Measurements from ENCODE around the gene KCNH5.
"Not testable (repeated sequence)": the region's sequence is repeated elsewhere in the genome, so short reads cannot be mapped to it uniquely, and the experiment has no call there.

KCNH5 gene

DNA sequence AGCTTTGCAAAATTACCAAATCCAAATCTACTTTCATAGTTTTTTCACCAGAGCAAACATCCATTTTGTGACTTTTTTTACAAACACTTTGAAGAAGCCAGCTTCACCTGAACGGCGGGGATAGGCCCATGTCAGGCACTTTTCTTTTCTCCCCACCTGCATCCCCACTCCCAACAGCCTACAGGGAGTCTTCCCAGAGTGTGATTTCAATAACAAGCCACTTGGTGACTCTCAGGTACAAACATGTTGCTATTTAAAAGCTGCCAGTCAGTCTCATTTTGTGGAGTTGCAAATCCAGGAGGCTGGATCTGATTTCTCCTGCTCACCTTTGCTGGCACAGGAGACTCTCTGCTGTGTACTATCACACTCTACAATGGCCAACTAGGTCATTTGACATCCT, 285.5 kb downstream of the KCNH5 start:
- no peak for DNase-seq (ENCODE audit: extremely low read depth in 1 of 2, low read depth in 1 of 2)

DNA sequence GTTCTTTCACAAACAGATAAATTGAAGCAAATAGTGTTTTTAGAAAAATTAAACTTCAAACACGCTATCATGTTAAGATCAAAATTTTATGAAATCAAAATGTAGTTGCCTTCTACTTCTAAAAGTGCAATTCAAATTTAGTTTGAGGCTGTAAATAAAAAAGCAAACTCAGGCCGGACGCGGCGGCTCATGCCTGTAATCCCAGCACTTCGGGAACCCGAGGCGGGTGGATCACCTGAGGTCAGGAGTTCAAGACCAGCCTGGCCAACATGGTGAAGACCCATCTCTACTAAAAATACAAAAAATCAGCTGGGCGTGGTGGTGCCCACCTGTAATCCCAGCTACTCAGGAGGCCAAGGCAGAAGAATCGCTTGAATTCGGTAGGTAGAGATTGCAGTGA, 298.4 kb downstream of the KCNH5 start:
- DNase-seq (ENCODE audit: extremely low read depth in 1 of 2, low read depth in 1 of 2): not testable (repeated sequence)

DNA sequence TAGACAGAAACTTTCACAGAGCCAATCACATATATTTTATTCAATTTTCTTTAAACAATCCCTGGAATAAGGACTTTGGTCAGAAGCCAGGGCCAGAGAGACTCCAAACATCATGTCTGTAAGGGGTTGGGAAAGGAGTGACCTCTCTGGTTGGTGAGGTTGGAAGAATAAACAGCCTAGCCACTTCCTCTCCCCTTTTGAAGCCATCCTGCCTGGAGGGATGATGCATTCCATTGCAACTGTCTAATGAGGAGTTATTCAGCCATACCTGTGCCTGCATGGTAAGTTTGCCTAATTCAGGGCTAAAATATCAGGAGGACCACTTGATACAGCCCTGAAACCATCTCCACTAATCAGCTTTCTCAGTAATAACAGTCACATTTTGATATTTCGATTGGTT, 299.8 kb downstream of the KCNH5 start:
- DNase-seq (ENCODE audit: extremely low read depth in 1 of 2, low read depth in 1 of 2): no peak

DNA sequence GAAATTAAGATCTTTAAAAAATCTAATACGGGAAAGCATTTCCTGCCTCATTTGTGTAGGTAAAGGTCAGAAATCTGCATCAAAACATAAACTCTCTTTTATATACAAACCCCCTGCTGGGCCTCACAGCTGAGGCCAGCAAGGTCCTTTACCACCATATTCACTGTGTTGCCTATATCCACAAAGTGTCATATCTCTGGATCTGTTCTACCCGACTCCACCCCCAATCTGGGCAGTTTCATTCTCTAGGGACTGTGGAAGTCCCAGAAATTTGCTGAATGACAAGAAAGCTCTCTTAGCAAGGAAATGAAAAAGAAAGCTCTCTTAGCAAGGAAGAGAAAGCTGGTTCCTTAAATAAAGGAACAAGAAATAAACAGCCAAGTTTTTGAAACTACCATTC, 301.7 kb downstream of the KCNH5 start:
- DNase-seq (ENCODE audit: extremely low read depth in 1 of 2, low read depth in 1 of 2): no peak

DNA sequence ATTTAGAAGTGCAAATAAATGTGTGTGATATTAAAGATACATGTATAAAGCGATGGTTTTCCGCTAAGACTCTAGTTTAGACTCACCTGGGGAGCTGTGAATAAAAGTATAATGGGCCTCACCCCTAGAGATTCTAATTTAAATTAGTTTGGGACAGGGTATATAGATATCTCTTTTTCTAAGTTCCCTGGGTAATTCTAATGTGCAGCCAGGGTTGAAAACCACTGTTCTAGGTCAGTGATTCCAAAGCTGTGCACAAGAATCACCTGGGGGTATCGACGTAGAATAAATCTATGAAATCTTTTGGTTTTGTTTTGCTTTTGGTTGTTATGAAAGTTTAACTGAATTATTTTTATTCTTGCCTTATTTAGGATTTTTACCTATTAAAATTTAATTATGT, 302.1 kb downstream of the KCNH5 start:
- no peak for DNase-seq (ENCODE audit: extremely low read depth in 1 of 2, low read depth in 1 of 2)

DNA sequence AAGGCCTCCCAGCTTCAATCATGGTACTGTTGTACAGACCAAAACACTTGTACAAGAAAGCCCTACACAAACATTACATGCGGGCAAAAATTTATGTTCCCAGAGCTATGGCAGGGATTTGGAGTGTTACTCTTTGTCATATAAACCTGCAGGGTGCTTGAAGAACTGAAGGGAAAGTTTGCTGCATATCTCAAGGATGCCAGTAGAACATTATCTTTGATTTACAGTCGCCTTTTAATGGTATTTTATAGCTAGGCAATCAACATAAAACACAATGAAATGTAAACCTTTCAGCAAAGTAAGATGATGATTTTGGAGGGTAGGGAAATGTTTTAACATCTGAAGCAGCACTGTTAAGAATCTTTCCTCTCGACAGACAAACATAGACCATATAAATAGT, 305.6 kb downstream of the KCNH5 start:
- no peak for DNase-seq (ENCODE audit: extremely low read depth in 1 of 2, low read depth in 1 of 2)

DNA sequence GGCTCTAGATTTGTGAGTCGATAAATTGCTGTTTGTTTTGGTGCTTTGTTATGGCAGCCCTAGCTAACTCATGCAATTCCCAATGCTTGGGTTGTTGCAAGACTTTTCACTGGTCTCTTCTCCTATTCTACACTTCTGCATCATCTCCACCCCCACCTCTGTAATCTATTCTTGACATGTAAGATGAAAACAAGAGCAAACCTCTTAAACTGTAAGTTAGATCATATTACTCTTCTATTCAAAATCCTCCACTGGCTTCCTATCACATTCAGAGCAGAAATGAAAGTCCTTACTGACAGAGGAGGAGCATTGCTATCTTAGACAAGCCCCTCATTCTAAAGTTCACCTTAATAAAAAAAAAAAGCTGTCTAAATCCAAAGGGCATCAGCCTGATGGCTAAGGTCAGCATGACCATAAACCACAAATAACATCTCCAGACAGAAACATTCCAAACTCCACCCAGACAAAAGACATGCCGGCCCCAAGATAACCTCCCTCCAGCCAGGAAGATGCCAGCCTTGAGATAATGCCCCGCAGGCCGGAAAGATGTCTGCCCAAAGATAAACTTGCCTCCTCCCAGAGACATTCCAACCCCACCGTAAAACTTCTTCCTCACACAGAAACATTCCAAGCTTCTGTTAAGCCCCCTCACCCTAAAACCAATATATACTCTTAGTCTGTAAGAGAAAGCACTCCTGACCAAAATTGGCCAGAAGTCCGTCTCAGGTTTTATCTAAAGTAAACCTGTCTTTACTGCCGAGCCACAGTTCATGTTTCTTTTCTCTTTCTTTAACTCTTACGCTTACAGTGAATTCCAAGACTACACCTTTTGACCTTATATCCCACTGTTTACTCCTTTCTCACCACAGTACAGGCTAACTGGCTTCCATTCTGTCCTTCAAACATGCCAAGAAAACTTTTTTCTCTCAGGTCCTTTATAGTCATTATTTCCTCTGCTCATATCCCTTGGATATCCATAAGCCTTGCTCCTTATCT, 308.9 kb downstream of the KCNH5 start:
- no peak for DNase-seq (ENCODE audit: extremely low read depth in 1 of 2, low read depth in 1 of 2)

DNA sequence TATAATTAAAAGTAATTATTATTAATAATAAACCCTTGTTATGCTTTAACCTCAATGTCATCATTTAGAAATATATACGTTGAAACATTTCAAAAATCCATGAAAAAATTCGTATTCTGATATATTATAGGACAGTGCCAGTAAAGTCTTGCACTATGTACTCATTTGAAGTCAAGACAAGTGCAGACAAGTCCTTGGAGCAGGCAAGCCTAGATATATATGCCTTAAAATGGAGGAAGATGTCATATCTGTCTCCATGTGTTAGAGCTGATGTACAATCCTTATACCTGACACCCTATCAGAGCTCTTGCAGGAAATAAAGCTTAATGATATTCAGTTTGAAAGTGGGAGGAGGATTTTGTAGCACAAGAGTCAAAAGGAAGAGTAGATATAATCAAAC, 310.4 kb downstream of the KCNH5 start:
- no peak for DNase-seq (ENCODE audit: extremely low read depth in 1 of 2, low read depth in 1 of 2)

DNA sequence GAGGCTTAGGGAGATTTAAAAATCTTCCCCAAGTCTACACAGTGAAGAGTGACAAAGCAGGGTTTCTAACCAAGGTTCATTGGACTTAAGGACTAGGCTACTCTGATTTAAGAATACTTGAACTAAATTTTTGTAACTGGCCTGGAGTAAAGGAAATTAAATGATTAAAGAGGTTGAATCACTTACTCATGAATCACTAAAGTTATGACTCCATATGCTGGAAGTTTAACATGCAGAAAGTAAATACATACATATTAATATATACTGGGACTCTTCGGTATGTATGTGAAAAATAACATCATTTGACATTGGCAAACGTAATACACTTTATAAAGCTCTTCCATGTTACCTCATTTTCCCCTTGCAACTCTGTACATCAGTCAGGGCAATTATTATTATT, 322.9 kb downstream of the KCNH5 start:
- no peak for DNase-seq (ENCODE audit: extremely low read depth in 1 of 2, low read depth in 1 of 2)

DNA sequence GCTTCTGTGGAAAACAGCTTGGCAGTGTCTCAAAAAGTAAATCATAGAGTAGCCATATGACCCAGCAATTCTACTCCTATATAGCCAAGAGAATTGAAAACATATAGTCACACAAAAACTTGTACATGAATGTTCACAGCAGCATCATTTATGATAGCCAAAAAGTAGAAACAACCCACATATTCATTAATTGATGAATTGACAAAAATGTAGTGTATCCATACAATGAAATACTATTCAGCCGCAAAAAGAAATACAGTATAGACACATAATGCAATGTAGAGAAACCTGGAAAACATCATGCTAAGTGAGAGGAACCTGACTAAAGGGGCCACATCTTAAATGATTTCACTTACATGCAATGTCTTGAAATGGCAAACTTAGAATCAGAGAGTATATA, 326.6 kb downstream of the KCNH5 start:
- DNase-seq (ENCODE audit: extremely low read depth in 1 of 2, low read depth in 1 of 2): no peak

DNA sequence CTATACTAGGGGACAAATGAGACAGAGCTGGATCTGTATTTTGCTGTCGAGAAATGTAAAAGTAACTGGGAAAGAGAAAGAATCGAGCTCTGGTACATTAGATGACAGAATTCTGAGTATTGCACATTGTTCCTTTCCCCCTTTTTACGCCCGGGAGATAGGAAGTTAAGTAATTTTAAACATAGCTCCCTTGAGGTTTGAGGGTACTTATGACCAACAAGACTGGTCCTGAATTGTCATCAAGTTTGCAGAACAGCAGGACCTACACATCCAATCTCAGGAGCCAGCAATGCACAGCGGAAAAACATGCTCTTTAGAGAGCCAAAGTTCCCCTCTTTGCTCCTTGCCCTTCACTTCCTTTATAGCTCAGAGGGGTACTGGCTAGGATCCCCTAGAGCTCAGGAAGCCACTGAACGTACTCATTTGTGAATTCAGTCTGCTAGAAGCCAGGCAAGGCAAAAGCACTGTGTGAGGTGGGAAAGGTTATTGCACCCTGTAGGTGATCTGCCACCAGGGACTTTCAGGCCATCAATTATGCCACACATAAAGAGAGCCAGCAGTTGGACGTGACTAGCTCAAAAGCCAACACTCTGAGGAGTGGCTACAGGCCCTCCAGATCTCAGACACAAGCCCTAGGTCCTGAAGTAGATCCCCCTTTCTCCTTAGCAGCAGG, 333.8 kb downstream of the KCNH5 start:
- no peak for DNase-seq (ENCODE audit: extremely low read depth in 1 of 2, low read depth in 1 of 2)

DNA sequence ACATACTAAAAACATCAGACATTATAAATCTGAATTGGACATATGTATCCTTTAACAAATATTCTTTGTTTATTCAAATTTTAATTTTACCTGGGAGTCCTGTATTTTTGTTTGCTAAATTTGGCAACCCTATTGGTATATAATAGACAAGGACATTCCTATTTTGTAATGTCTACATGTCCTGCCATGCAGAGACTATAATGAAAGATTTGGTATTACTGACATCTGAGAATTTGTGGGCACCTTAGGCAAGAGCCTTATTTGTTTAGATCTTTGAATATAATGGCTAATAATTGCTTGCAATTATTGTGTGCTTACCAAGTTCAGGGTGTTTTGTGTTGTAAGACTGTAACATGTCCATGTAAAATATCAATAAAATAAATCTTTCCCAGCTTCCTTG, 334.4 kb downstream of the KCNH5 start:
- no peak for DNase-seq (ENCODE audit: extremely low read depth in 1 of 2, low read depth in 1 of 2)

DNA sequence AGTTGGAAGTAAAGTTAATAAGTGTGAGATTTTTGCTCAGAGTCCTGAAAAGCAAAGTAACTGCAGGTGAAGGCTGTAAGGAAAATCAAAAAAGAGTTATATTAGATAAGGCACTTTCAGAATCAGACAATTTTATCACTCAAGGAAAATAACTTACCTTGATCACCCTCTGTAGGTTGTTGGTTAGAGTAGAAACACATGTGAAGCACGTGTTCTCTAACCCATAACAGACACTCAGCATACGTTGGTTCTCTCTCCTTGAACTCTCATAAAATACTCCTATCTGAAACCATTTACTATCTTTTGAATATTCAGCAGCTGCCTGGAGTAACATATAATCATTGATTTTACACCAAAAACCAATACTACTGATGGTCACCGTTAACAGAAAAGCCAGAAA, 335.5 kb downstream of the KCNH5 start:
- DNase-seq (ENCODE audit: extremely low read depth in 1 of 2, low read depth in 1 of 2): no peak

DNA sequence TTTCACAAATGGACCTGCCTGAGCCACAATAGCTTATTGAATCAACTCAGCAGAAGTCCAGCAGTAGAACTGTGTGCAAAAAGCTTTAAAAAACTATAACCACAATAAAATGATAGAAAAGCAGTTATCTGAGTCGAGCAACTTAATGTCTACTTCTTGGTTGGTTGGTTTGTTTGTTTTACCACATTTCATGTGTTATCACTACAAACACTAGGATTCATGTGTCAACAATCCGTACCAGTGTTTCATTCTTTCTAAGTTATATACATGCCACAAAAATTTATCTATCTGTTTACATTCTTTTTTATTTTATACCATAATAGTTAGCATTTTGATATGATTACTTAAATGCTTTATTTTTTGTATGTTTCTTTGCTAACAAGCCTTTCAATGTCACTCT, 339.0 kb downstream of the KCNH5 start:
- DNase-seq (ENCODE audit: extremely low read depth in 1 of 2, low read depth in 1 of 2): no peak

DNA sequence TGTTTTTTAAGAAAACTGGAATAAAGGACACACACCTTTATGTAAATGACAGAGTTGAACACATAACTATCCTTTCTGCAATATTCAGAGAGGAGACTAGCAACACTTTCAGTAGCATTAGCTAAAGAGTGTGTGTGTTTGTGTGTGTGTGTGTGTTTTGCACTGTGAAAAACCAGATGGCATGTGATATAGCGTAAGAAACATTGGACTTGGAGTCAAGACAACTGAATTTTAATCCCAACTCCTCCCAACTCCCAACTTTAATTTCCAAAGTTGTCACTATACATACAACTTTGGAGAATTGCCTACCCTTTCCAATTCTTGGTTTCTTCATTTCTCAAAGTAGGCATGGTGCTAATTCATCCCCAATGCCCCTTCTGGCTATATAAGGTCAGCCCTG, 347.8 kb downstream of the KCNH5 start:
- DNase-seq (ENCODE audit: extremely low read depth in 1 of 2, low read depth in 1 of 2): no peak

DNA sequence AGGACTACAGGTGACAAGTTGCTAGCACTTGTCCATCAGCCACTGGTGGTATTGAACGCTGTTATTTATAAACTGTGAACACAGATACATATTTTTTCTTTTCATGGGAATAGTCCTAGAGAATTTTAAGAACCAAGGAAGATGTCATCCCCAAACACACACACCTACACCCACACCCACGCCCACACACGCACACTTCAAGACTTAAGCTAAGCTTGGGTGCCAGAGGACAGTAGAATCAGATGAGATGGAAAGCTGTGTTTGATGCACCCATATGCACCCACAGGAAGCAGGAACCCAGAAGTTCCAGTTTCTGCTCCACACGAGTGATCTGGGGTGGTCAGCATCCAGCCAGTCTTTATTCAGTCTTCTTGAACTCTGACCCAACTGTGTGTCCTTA, 348.3 kb downstream of the KCNH5 start:
- no peak for DNase-seq (ENCODE audit: extremely low read depth in 1 of 2, low read depth in 1 of 2)

DNA sequence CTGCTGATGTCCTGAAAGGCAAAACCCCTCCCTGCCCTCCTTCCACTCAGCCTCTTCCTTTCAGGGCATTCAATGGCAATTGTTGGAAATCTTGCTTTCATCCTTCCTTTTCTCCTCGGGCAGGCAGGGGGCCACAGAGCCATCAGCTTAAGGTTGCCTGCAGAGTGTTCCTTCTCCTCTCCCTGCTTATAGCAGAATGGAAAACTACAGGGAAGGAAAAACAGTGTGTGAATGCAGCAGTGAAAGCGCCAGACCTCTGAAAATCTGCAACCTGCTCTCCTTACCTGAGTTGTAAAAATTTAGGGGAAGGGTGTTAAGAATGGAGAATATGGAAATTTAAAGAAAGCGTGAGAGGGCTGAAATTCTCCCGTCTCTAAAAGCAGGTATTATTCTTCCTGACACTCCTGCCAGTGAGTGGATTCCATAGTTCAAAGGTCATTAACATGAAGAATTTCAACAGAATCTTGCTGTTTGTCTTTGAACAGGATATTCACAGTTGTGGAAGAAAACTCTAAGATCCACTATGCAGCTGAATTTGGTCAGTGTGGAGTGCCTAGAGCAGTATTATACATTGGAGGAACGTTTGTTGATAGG, 348.8 kb downstream of the KCNH5 start:
- DNase-seq (ENCODE audit: extremely low read depth in 1 of 2, low read depth in 1 of 2): no peak

DNA sequence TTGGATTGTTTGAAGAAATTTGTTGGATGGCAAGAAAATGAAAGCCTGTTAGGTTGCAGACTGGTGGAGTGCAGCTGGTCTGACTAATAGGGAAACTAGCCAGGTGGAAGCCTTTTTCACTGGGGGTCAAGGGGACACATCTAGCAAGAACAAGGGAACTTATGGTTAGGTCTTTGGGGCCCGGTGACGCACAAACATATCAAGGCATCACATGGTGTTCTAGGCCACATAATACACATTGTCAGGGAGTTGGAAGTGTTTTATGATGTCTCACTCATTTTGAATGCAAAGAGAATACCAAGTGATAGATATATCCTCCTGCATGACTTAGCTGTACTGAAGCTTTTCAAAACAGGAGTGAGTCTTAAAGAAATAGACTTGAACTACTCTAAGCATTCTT, 351.2 kb downstream of the KCNH5 start:
- DNase-seq (ENCODE audit: extremely low read depth in 1 of 2, low read depth in 1 of 2): no peak

DNA sequence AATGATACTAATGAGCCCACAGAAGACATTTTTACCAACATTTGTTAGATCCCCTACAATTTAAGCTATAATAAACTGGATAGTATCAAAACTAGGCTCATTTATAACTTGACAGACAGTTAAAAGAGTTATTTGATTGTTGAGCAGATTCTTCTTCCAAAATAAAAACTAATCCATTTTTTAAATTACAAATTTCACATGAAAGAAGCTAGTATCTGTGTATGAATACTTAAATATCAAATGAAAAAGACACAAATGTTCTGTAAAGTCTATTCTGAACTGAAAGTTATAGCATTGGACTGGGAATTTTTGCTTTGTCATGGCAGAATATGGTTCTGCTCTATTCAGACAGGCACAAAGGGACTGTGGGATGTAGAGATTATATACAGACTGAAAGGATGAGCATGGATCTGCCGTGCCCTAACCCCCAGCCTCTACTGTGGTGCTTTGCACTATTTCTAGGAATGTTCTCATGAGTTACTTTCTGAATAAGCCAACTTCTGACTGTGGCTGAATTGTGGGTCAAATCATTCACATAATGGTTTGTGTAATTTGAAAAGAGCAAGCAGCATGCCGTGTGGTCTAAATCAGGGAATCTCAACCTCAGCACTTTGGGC, 352.7 kb downstream of the KCNH5 start:
- DNase-seq (ENCODE audit: extremely low read depth in 1 of 2, low read depth in 1 of 2): no peak

DNA sequence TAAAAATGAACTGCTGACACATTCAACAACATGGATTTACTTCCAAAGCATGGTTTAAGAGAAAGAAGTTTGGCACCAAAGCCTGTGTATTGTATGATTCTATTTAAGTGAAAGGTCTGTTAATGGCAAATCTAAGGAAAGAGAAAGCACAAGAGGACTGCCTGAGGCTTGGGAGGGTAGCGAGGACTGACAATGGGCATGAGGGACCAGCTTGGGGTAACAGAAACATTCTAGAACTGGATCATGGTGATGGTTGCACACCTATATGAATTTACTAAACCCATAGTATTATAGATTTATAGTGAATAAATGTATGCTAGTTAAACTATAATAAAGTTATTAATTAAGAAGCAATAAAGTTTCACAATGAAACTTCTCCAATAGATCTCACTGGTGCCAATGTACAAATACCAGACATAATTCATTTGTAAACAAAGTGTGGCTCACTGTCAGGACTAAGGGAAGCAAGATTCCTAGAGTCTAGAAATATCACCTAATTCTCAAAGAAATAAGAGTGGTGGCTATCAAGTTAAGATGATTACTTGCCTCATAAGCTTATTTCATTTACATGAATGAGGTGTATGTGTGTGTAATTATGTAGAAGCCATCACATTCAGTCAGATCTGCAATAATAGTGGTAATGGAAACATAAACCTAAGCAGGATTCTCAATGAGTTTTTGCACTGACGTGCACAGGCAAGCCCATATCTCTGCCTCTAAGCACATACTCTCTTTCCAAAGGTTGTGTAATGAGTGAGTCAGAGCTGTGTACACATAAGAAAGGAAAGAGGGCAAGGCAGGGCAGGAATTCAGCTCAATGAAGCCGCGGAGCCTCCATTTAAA, 353.4 kb downstream of the KCNH5 start:
- DNase-seq (ENCODE audit: extremely low read depth in 1 of 2, low read depth in 1 of 2): no peak

DNA sequence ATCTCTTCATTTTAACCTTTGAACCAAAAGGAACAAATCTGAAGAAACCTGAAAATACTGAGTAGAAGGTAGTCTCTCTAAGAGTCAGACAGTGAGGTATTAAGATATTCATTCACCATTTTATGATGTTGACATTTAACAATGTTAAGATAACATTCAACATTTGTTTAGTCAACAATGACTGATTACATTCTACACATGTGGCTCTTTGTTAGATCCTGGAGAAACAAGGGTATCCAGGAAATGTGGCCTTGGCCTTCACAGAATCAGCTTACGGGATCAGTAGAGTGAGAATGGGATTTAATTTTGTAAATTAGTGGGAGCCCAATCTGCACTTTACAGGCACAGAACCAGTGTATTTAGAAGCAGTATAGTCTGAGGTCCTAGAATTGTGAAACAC, 355.5 kb downstream of the KCNH5 start:
- no peak for DNase-seq (ENCODE audit: extremely low read depth in 1 of 2, low read depth in 1 of 2)
